Omental fat pad (tissue), 4 donors: ENCODE results near the gene RASL12. TPM values are rescaled to one million over a fixed set of nuclear protein-coding genes. Genes with fewer than 3 reads are reported as not detected.
A peak's percentile ranks its signal among the peaks of the same experiment; 100 is the strongest.

ENCODE experiments used
- ATAC-seq: fragments of 150-250 bp; one replicate; pipeline ENCODE4 v1.9.1; 2016; ENCODE audit warnings: mild to moderate bottlenecking, moderate library complexity; ENCODE audit not compliant: low FRiP score
- DNase-seq: peaks from one replicate; pipeline ENCODE4 v3.0.0-alpha.2; 2019; ENCODE audit warnings: low spot score
- total RNA-seq, 4 donors: library from RNA; depleted of rRNA; stranded (reverse); fragments of >200 nt; gene quantifications; one replicate each; pipeline ENCODE4 v1.1.0, GENCODE V29; 2016
- TF ChIP-seq, protein P1 (sequence below), 3 donors: fragments of 450-650 bp; IDR thresholded peaks; one replicate each; pipeline ENCODE4 v1.5.1; 2016 to 2017; ENCODE audit warnings: antibody characterized with exemption in 3 of 3, mild to moderate bottlenecking in 3 of 3, moderate library complexity in 2 of 3

RASL12 gene
- total RNA-seq, 4 donors from 2014 or later: 4.6 to 50.0 (median 7.6) TPM

DNA sequence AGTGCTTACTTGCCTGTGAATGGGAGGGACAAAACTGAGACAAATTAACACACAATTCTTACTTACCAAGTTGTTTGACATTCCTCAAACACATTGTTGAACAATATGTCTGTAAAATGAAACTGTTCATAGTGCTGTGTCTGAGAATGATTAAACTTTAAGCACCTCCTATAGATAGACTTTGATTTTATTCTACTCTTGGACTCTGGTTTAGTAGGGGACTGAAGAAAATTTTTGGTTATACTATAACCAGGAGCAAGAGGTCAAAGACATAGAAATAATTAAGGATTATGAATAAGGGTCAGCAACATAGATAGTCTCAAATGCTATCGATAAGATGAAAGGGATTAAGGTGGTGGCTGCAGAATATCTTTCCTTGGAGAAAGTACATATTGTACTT, 30.5 kb downstream of the RASL12 start:
- DNase-seq: no peak
- TF ChIP-seq, protein P1, sequence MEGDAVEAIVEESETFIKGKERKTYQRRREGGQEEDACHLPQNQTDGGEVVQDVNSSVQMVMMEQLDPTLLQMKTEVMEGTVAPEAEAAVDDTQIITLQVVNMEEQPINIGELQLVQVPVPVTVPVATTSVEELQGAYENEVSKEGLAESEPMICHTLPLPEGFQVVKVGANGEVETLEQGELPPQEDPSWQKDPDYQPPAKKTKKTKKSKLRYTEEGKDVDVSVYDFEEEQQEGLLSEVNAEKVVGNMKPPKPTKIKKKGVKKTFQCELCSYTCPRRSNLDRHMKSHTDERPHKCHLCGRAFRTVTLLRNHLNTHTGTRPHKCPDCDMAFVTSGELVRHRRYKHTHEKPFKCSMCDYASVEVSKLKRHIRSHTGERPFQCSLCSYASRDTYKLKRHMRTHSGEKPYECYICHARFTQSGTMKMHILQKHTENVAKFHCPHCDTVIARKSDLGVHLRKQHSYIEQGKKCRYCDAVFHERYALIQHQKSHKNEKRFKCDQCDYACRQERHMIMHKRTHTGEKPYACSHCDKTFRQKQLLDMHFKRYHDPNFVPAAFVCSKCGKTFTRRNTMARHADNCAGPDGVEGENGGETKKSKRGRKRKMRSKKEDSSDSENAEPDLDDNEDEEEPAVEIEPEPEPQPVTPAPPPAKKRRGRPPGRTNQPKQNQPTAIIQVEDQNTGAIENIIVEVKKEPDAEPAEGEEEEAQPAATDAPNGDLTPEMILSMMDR (IDR thresholded peaks at IDR 0.05): no peak
- no peak for ATAC-seq

DNA sequence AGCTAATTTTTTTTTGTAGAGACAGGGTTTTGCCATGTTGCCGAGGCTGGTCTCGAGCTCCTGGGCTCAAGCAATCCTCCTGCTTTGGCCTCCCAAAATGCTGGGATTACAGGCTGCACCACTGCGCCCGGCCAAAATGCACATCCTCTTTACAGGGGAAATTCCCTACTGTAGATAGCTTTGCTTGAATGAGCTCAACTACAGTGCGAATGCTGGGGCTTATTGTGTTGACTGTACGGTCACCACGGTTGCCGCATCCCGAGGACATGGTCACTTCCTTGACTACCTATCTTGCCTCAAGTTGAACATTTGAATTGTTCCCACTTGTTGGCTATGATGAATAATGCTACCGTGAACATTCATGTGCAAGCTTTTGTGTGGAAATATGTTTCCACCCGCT, 33.1 kb downstream of the RASL12 start:
- TF ChIP-seq, protein P1 (IDR thresholded peaks at IDR 0.05): no peak
- DNase-seq: no peak
- ATAC-seq: no peak

DNA sequence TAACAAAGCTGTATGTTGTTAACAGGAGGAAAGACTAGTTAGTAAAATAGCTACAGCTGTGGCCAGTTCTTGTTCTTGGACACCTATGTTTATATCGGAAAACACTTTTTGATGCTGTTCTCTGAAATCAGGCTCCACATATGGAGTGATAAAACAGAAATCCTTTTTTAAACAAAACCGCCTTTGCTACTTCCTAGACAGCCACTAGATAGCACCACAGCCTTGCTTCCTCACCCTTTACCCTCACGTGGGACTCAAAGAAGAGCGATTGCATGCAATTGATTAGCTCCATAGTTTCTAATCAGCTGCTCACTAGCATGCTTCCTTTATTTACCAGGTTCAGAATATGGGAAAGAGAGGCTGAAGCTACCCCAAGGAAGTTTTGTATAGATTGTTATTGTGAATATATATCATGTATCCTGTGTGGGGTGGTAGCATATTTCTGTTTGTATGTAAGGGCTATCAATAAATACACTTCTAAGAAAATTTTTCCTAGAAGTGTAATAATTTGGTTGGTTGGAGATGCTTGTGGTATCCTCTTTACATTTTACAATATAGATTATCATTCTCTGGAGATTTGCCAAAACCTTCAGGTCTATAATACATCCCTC, 34.0 kb downstream of the RASL12 start:
- ATAC-seq: no peak
- DNase-seq: no peak
- TF ChIP-seq, protein P1 (IDR thresholded peaks at IDR 0.05): no peak

DNA sequence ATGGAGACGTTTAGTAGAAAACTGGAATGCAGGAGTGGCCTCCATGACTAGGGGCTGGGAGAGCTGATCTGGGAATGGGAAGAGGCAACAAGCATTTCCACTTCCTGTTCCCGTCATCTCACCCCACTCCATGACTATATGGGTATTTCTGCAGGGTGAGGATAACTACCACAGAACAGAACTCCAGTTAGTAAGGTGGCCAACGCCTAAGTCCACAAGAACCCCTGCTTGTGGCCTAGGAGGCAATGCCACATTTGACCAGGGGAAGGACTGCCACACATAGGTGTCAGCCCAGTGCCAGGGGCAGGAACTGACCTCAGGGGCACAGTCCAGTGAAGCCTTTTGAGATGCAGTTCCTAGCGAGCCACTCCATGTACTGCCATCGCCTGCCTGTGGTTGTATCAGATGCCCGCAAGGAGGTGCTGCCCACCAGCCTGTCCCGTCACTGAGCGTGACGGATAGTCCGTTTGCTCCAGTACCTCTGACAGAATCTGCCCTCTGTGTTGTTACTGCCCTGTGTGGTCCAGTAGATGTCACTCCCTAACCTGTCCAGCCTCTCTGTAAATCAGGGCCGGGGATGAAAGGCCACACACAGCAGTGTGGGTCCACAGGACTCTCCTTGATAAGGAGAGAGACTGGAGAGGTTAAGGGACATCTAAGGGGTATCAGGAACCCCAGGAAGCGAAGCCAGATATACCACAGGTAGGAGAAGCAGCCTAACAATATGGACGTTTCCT, 34.8 kb downstream of the RASL12 start:
- ATAC-seq (peak; percentile 17), DNase-seq (no peak)
- TF ChIP-seq, protein P1 (IDR thresholded peaks at IDR 0.05): no peak

DNA sequence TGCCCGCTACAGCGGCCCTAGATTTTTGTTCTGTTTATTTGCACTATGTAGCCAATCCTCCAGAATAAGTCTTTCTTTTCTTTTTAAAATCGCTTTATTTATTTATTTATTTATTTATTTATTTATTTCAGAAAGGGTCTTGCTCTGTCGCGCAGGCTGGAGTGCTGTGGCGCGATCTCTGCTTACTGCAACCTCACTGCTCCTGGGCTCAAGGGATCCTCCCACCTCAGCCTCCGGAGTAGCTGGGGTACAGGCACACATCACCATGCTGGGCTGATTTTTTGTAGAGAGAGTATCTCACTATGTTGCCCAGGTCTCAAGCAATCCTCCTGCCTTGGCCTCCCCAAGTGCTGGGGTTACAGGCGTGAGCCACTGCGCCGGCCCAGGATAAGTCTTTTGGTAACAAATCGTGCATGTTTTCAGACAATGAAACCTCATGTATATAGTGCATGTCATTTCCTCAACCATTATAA, 38.0 kb downstream of the RASL12 start:
- DNase-seq: no peak
- no peak for ATAC-seq
- TF ChIP-seq, protein P1 (IDR thresholded peaks at IDR 0.05): no peak

DNA sequence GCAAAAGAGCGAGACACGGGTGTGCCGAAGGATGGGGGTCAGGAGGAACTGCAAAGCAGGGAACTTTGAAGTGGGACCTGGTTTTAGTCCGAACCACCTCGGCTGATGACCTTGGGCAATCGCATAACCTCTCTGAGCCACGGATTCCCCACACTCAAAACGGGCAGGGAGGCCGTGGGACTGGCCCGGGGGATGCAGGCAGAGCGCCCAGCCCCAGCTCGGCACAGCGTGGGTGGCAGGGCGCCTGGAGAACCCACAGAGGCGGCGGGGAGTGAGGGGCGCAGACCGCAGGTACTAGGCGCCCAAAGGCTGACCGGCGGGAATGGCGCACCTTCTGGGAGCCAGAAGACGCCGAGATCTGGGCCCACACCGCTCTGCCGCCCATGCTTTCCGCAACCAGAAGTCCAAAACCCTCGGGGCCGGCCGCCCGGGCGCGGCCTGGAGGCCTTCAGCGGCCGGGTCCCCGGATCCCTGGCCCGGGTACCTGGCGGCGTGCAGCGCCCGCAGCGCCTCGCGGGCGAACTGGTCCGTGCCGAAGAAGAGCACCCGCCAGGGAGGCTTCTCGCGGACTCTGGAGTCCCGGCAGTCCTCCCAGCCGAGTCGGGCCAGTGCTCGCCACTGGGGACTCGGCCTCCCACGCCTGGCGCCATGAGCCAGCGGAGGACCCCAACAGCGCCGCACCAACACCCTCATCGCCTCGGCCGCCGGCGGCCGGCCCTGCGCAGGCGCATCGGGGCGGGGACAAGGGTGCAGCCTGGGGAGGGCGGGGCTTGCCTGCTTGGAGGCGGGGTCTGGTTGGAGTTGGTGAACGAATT, 38.7 kb downstream of the RASL12 start, which contains the start of gene MTFMT:
MTFMT (minus strand) TSS at position 719 of the 815 bp plus-strand sequence; CDS start at position 693, 26 bp downstream.
- TF ChIP-seq, protein P1 (IDR thresholded peaks at IDR 0.05): no peak
- DNase-seq (peak; percentile 82), ATAC-seq (peak; percentile 92)
